ENCODE measurements around the gene ACTL10. TPM values are rescaled to one million over a fixed set of nuclear protein-coding genes. Genes with fewer than 3 reads are reported as not detected.
A peak's percentile ranks its signal among the peaks of the same experiment; 100 is the strongest.

Gene ACTL10
- total RNA-seq, 1 experiment from 2014 or later, result 0.46 TPM

DNA sequence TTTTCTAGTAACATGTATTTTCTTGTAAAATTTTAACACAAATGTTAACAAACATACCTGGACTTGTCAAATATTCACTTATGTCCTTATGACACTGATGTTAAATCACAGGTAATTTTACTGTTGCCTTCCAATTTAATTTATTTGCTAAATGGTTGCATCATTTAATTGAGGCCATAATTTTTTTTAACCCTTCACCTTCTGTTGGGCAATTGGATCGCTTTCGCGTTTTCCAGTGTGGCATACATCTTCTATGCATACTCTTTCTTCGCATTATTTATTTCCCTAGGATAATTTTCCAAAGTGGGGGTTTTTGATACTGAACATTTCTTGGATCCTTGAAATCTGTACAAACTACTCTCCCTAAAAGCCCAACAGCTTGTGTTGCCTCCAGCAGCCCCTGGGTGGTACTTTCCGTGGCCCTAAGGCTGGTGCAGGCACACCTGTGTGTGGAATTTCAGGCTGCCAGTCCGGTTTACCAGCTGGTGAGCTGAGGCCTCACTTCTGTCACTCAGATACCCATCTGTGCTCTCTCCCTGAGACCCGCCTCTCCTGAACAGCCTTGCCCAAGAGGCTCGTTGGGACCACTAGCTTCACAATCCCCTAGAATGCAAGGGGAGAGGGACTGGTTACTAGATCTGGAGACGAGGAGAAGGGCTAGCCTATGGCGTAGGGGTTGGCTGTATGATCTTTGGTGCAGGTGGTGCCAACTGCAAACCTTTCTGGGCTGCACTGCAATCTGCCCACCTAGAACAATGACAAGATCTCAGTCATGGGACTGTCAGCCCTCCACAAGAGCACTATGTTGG lies 15.8 kb upstream of the ACTL10 start:
- Histone ChIP-seq H3K4me2 (ENCODE audit: insufficient read depth, insufficient read length, low read length) (no peak overlapping the region), H2AFZ (ENCODE audit: low read length) (no peak overlapping the region), H3K9ac (ENCODE audit: extremely low read depth, insufficient read length, low read length) (no peak overlapping the region), H3K4ac (ENCODE audit: low read depth, low read length) (no peak overlapping the region), H3K23ac (ENCODE audit: insufficient read length, low read depth, low read length) (no peak overlapping the region), H3K27ac (ENCODE audit: insufficient read length, low read depth, low read length) (no peak overlapping the region), H2BK120ac (ENCODE audit: low read depth, low read length, poor library complexity, severe bottlenecking) (no peak overlapping the region), H3T11ph (ENCODE audit: low read length) (no peak overlapping the region), H2BK20ac (ENCODE audit: low read depth, low read length, poor library complexity, severe bottlenecking) (no peak overlapping the region), H4K8ac (replicated peaks; ENCODE audit: insufficient read length, low read depth, low read length) (no peak overlapping the region), H3K14ac (ENCODE audit: insufficient read depth, low read length) (no peak overlapping the region), H2BK15ac (ENCODE audit: low read depth, low read length) (no peak overlapping the region), H4K91ac (ENCODE audit: insufficient read length, low read depth, low read length) (no peak overlapping the region), H3K23me2 (ENCODE audit: insufficient read length, low read depth, low read length, poor library complexity, severe bottlenecking) (no peaks in the 10 kb centered on the region), H4K20me1 (ENCODE audit: control insufficient read depth, insufficient read depth, insufficient read length) (no peaks in the 10 kb centered on the region), H3K4me1 (ENCODE audit: insufficient read depth, low read length) (no peaks in the 10 kb centered on the region), H3K79me2 (ENCODE audit: insufficient read depth, low read length) (no peaks in the 10 kb centered on the region), H2BK12ac (ENCODE audit: insufficient read length, low read depth, low read length) (no peak overlapping the region), H2BK5ac (ENCODE audit: insufficient read length, low read length) (no peak overlapping the region), H4K5ac (ENCODE audit: insufficient read length, low read depth, low read length) (no peak overlapping the region), H3K56ac (ENCODE audit: insufficient read length, low read depth, low read length) (no peak overlapping the region), H3K79me1 (ENCODE audit: insufficient read depth, low read depth, low read length, poor library complexity, severe bottlenecking) (no peaks in the 10 kb centered on the region), H2AK5ac (ENCODE audit: insufficient read length, low read length) (no peak overlapping the region), H3K18ac (ENCODE audit: insufficient read length, low read depth, low read length) (no peak overlapping the region), H3K27me3 (ENCODE audit: insufficient read depth, low read length) (no peaks in the 10 kb centered on the region), H3K9me3 (ENCODE audit: control insufficient read depth, low read depth, low read length) (no peaks in the 10 kb centered on the region)
- peaks cover 31 to 35% of the 10 kb centered on the region in 2 experiments for H3K4me1 Mint-ChIP-seq
- H3K4me3 Mint-ChIP-seq, result no peak overlapping the region
- DNase-seq, result no peak
- no peaks in the 10 kb centered on the region; the same call in 1 of the 2 replicates for H3K27me3 Mint-ChIP-seq (ENCODE audit: low read depth)
- H3K9me3 Mint-ChIP-seq, result no peaks in the 10 kb centered on the region; a peak in 1 of 5 replicates
- peaks cover 0 to 6% (median 5%) of the 10 kb centered on the region in 3 experiments; a peak in 5 of 7 replicates for H3K36me3 Mint-ChIP-seq (ENCODE audit: insufficient read depth in 1 of 3, low read depth in 3 of 3)
- WGBS (ENCODE audit: extremely low coverage, insufficient read length, low lambda C conversion rate), result no CpG with 5 or more reads among the region's 10 CpGs
- peak overlapping the region in 1 of 3 experiments; percentile 21; a peak in 1 of 7 replicates for H3K27ac Mint-ChIP-seq
- TF ChIP-seq, protein P1, sequence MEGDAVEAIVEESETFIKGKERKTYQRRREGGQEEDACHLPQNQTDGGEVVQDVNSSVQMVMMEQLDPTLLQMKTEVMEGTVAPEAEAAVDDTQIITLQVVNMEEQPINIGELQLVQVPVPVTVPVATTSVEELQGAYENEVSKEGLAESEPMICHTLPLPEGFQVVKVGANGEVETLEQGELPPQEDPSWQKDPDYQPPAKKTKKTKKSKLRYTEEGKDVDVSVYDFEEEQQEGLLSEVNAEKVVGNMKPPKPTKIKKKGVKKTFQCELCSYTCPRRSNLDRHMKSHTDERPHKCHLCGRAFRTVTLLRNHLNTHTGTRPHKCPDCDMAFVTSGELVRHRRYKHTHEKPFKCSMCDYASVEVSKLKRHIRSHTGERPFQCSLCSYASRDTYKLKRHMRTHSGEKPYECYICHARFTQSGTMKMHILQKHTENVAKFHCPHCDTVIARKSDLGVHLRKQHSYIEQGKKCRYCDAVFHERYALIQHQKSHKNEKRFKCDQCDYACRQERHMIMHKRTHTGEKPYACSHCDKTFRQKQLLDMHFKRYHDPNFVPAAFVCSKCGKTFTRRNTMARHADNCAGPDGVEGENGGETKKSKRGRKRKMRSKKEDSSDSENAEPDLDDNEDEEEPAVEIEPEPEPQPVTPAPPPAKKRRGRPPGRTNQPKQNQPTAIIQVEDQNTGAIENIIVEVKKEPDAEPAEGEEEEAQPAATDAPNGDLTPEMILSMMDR (conservative IDR thresholded peaks at IDR 0.05), result no peak

All from H9 (cell line).